Activated CD8-positive, alpha-beta T cell treated with anti-CD3 and anti-CD28 coated beads, Interleukin-2, amount 10 ng/mL, durations not matched to agents 7 days and 5 days (primary cell): ENCODE measurements around the gene ABCE1. TPM values are rescaled to one million over a fixed set of nuclear protein-coding genes. Genes with fewer than 3 reads are reported as not detected.
"Not testable (repeated sequence)": the region's sequence is repeated elsewhere in the genome, so short reads cannot be mapped to it uniquely, and the experiment has no call there.

Experiments used
- ATAC-seq: fragments of 150-1000 bp; cut with Tn5 transposase; one replicate; pipeline ENCODE4 v1.10.0; 2021; ENCODE audit warnings: moderate library complexity
- CTCF ChIA-PET: fragments of 350-600 bp; sonication (Branson Sonifier 250); formaldehyde crosslinking; loops from one replicate; lab custom pipeline; 2021; ENCODE audit warnings: antibody characterized with exemption; lab: Charles Lee
- POLR2A ChIA-PET: fragments of 350-600 bp; sonication (Branson Sonifier 250); formaldehyde crosslinking; loops from one replicate; lab custom pipeline; 2021; ENCODE audit warnings: antibody characterized with exemption; lab: Charles Lee
- DNase-seq: peaks from one replicate; pipeline ENCODE4 v3.0.0-alpha.2; 2020
- H3K27ac Mint-ChIP-seq: one replicate; pipeline ENCODE4 v1.8.0; 2021; ENCODE audit warnings: mild to moderate bottlenecking, mixed read lengths
- H3K27me3 Mint-ChIP-seq: one replicate; pipeline ENCODE4 v1.8.0; 2021; ENCODE audit warnings: low read depth, mixed read lengths
- H3K36me3 Mint-ChIP-seq: one replicate; pipeline ENCODE4 v1.8.0; 2021; ENCODE audit warnings: low read depth, mixed read lengths
- H3K4me1 Mint-ChIP-seq: one replicate; pipeline ENCODE4 v1.8.0; 2021; ENCODE audit warnings: low read depth, mixed read lengths
- H3K4me3 Mint-ChIP-seq: one replicate; pipeline ENCODE4 v1.8.0; 2021; ENCODE audit warnings: mild to moderate bottlenecking, mixed read lengths
- H3K9me3 Mint-ChIP-seq: one replicate; pipeline ENCODE4 v1.8.0; 2022; ENCODE audit warnings: mixed read lengths; ENCODE audit not compliant: insufficient read depth
- total RNA-seq, 2 experiments: library from RNA; stranded (reverse); gene quantifications; one replicate each; pipeline ENCODE4 v1.2.3, GENCODE V29; 2021

ABCE1 gene
- total RNA-seq, 2 experiments from 2014 or later = 72.9 to 75.0 TPM

- no peak overlapping the region for H3K4me3 Mint-ChIP-seq
- H3K9me3 Mint-ChIP-seq = no peaks in the 10 kb centered on the region
- ATAC-seq (no peak), DNase-seq (no peak)
- peaks cover 13% of the 10 kb centered on the region for H3K4me1 Mint-ChIP-seq
- ChIA-PET POLR2A (no interaction called here), CTCF (no interaction called here)
- H3K27ac Mint-ChIP-seq = no peak overlapping the region
- no peaks in the 10 kb centered on the region for H3K27me3 Mint-ChIP-seq
- H3K36me3 Mint-ChIP-seq = peaks cover 21% of the 10 kb centered on the region
Measured at GRCh38 chr4:145103496-145103895, 5.4 kb downstream of the ABCE1 start.

- DNase-seq (no peak), ATAC-seq (no peak)
- H3K4me3 Mint-ChIP-seq = no peak overlapping the region
- H3K9me3 Mint-ChIP-seq = no peaks in the 10 kb centered on the region
- H3K4me1 Mint-ChIP-seq = peaks cover 6% of the 10 kb centered on the region
- H3K36me3 Mint-ChIP-seq = peaks cover 39% of the 10 kb centered on the region
- no peaks in the 10 kb centered on the region for H3K27me3 Mint-ChIP-seq
- H3K27ac Mint-ChIP-seq = peak overlapping the region; percentile 47
- POLR2A ChIA-PET = interaction anchor here (0.9 kb wide), 1 partner anchor 9 kb away, joined by 3 read pairs; the partner anchor contains the start of genes ABCE1 and ANAPC10
- CTCF ChIA-PET = interaction anchor here (1.7 kb wide), 1 partner anchor 9 kb away, joined by 4 read pairs; the partner anchor contains the start of genes ABCE1 and ANAPC10
Measured at GRCh38 chr4:145107126-145107525, 9.0 kb downstream of the ABCE1 start.

- ChIA-PET CTCF (interaction anchor here (1.0 kb wide), 1 partner anchor 13 kb away, joined by 3 read pairs; no protein-coding TSS in a partner anchor), POLR2A (interaction anchor here (1.0 kb wide), 1 partner anchor 10 kb away, joined by 3 read pairs; the partner anchor contains the start of genes ABCE1 and ANAPC10)
- H3K9me3 Mint-ChIP-seq = no peaks in the 10 kb centered on the region
- H3K27me3 Mint-ChIP-seq = no peaks in the 10 kb centered on the region
- ATAC-seq (no peak), DNase-seq (no peak)
- peaks cover 49% of the 10 kb centered on the region for H3K36me3 Mint-ChIP-seq
- peaks cover 6% of the 10 kb centered on the region for H3K4me1 Mint-ChIP-seq
- no peak overlapping the region for H3K27ac Mint-ChIP-seq
- no peak overlapping the region for H3K4me3 Mint-ChIP-seq
Measured at GRCh38 chr4:145108128-145108527, 10.0 kb downstream of the ABCE1 start.

- CTCF ChIA-PET = interaction anchor here (1.0 to 1.6 kb wide), 3 partner anchors 9 to 27 kb away, joined by 3 read pairs; partner anchors contain the start of gene ABCE1
- Mint-ChIP-seq H3K4me3 (no peak overlapping the region), H3K27ac (peak overlapping the region; percentile 80), H3K4me1 (peaks cover 37% of the 10 kb centered on the region), H3K9me3 (no peaks in the 10 kb centered on the region), H3K27me3 (no peaks in the 10 kb centered on the region), H3K36me3 (peaks cover 67% of the 10 kb centered on the region)
- ATAC-seq = no peak
- DNase-seq = no peak
- POLR2A ChIA-PET = interaction anchor here (0.7 to 2.4 kb wide), 6 partner anchors 9 to 494 kb away, joined by 3 to 8 read pairs (median 4); partner anchors contain the start of genes ABCE1, ANAPC10, MMAA and OTUD4
Measured at GRCh38 chr4:145125396-145125795, 27.3 kb downstream of the ABCE1 start.

GRCh38 chr4:145130130-145130529 lies 32.0 kb downstream of the ABCE1 start:
- Mint-ChIP-seq H3K4me3 (no peak overlapping the region), H3K27ac (peak overlapping the region; percentile 87), H3K4me1 (peaks cover 73% of the 10 kb centered on the region), H3K9me3 (no peaks in the 10 kb centered on the region), H3K27me3 (no peaks in the 10 kb centered on the region), H3K36me3 (peaks cover 71% of the 10 kb centered on the region)
- ATAC-seq (no peak), DNase-seq (no peak)
- POLR2A ChIA-PET = no interaction called here
- CTCF ChIA-PET = no interaction called here

- Mint-ChIP-seq H3K27ac (peak overlapping the region; percentile 87), H3K9me3 (no peaks in the 10 kb centered on the region), H3K4me1 (peaks cover 75% of the 10 kb centered on the region), H3K4me3 (peak overlapping the region; percentile 21), H3K27me3 (no peaks in the 10 kb centered on the region), H3K36me3 (peaks cover 71% of the 10 kb centered on the region)
- ATAC-seq (peak; percentile 64), DNase-seq (no peak)
- POLR2A ChIA-PET = interaction anchor here (1.3 kb wide), 1 partner anchor 48 kb away, joined by 4 read pairs; no protein-coding TSS in a partner anchor
- CTCF ChIA-PET = no interaction called here
Measured at GRCh38 chr4:145130788-145131399, 32.8 kb downstream of the ABCE1 start.

- no peaks in the 10 kb centered on the region for H3K9me3 Mint-ChIP-seq
- POLR2A ChIA-PET = interaction anchor here (1.3 kb wide), 2 partner anchors 34 to 47 kb away, joined by 4 read pairs; partner anchors contain the start of genes ABCE1 and ANAPC10
- DNase-seq (no peak), ATAC-seq (no peak)
- peak overlapping the region; percentile 87 for H3K27ac Mint-ChIP-seq
- H3K36me3 Mint-ChIP-seq = peaks cover 64% of the 10 kb centered on the region
- peaks cover 72% of the 10 kb centered on the region for H3K4me1 Mint-ChIP-seq
- CTCF ChIA-PET = no interaction called here
- H3K4me3 Mint-ChIP-seq = no peak overlapping the region
- no peaks in the 10 kb centered on the region for H3K27me3 Mint-ChIP-seq
Measured at GRCh38 chr4:145131848-145132247, 33.7 kb downstream of the ABCE1 start.

- H3K4me3 Mint-ChIP-seq = peak overlapping the region; percentile 3
- H3K4me1 Mint-ChIP-seq = peaks cover 75% of the 10 kb centered on the region
- ChIA-PET POLR2A (interaction anchor here (1.3 kb wide), 1 partner anchor 34 kb away, joined by 4 read pairs; the partner anchor contains the start of genes ABCE1 and ANAPC10), CTCF (interaction anchor here (0.7 to 2.3 kb wide), 3 partner anchors 9 to 14 kb away, joined by 3 to 6 read pairs (median 3); no protein-coding TSS in a partner anchor)
- H3K36me3 Mint-ChIP-seq = peaks cover 66% of the 10 kb centered on the region
- H3K9me3 Mint-ChIP-seq = no peaks in the 10 kb centered on the region
- peak overlapping the region; percentile 60 for H3K27ac Mint-ChIP-seq
- no peak for ATAC-seq
- H3K27me3 Mint-ChIP-seq = no peaks in the 10 kb centered on the region
- no peak for DNase-seq
Measured at GRCh38 chr4:145132511-145133098, 34.5 kb downstream of the ABCE1 start.

- POLR2A ChIA-PET, ATAC-seq, CTCF ChIA-PET, H3K9me3 Mint-ChIP-seq, H3K27me3 Mint-ChIP-seq, DNase-seq: not testable (repeated sequence)
- H3K36me3 Mint-ChIP-seq = peaks cover 68% of the 10 kb centered on the region
- H3K4me1 Mint-ChIP-seq = peaks cover 56% of the 10 kb centered on the region
- H3K4me3 Mint-ChIP-seq = peak overlapping the region; percentile 44
- H3K27ac Mint-ChIP-seq = peak overlapping the region; percentile 55
Measured at GRCh38 chr4:145136219-145136618, 38.1 kb downstream of the ABCE1 start.

GRCh38 chr4:145148980-145149379 lies 50.9 kb downstream of the ABCE1 start:
- Mint-ChIP-seq H3K27ac (no peak overlapping the region), H3K4me1 (peaks cover 4% of the 10 kb centered on the region), H3K27me3 (no peaks in the 10 kb centered on the region), H3K4me3 (no peak overlapping the region), H3K36me3 (peaks cover 66% of the 10 kb centered on the region), H3K9me3 (no peaks in the 10 kb centered on the region)
- ChIA-PET CTCF (interaction anchor here (1.0 kb wide), 1 partner anchor 18 kb away, joined by 3 read pairs; no protein-coding TSS in a partner anchor), POLR2A (no interaction called here)
- no peak for ATAC-seq
- no peak for DNase-seq

- ATAC-seq (no peak), DNase-seq (no peak)
- H3K27me3 Mint-ChIP-seq = no peaks in the 10 kb centered on the region
- ChIA-PET POLR2A (interaction anchor here (1.3 kb wide), 1 partner anchor 16 kb away, joined by 5 read pairs; no protein-coding TSS in a partner anchor), CTCF (no interaction called here)
- no peak overlapping the region for H3K4me3 Mint-ChIP-seq
- peaks cover 64% of the 10 kb centered on the region for H3K36me3 Mint-ChIP-seq
- H3K9me3 Mint-ChIP-seq = no peaks in the 10 kb centered on the region
- H3K27ac Mint-ChIP-seq = no peak overlapping the region
- peaks cover 13% of the 10 kb centered on the region for H3K4me1 Mint-ChIP-seq
Measured at GRCh38 chr4:145153181-145153903, 55.2 kb downstream of the ABCE1 start.
